IPS DF 6.9 (cell line): ENCODE results near the gene PAPOLB.
"Not testable (repeated sequence)": the region's sequence is repeated elsewhere in the genome, so short reads cannot be mapped to it uniquely, and the experiment has no call there.

Experiments used
- DNase-seq: peaks from one replicate; pipeline ENCODE4 v3.0.0-alpha.2; 2013; ENCODE audit warnings: low read depth, low spot score
- H3K27ac ChIP-seq: one replicate; pipeline ENCODE4 v1.5.1; 2013; ENCODE audit warnings: low read length, control low read depth
- H3K27me3 ChIP-seq: 2 replicates; pipeline ENCODE4 v1.6.1; 2013; ENCODE audit warnings: mild to moderate bottlenecking, low read length; ENCODE audit not compliant: control insufficient read depth, insufficient read depth
- H3K36me3 ChIP-seq: 2 replicates; pipeline ENCODE4 v1.6.1; 2013; ENCODE audit warnings: low read length; ENCODE audit not compliant: control insufficient read depth, insufficient read depth
- H3K4me1 ChIP-seq: 2 replicates; pipeline ENCODE4 v1.6.1; 2013; ENCODE audit warnings: low read length; ENCODE audit not compliant: control insufficient read depth, insufficient read depth
- H3K4me3 ChIP-seq: 2 replicates; pipeline ENCODE4 v1.5.1; 2013; ENCODE audit warnings: mild to moderate bottlenecking, low read length
- H3K9me3 ChIP-seq: 2 replicates; pipeline ENCODE4 v1.6.1; 2013; ENCODE audit warnings: low read length, inconsistent platforms; ENCODE audit not compliant: control insufficient read depth, insufficient read depth
- WGBS: extraction: QIAGEN DNeasy Blood & Tissue Kit; methylation state at CpG from one replicate; pipeline ENCODE4 v1.1.7; 2013; ENCODE audit warnings: mixed read lengths, missing lambda C conversion rate; ENCODE audit not compliant: insufficient read length, insufficient coverage; 5-methylcytosine and 5-hydroxymethylcytosine counted together

PAPOLB gene

GRCh38 chr7:4861673-4862072, at the start of gene PAPOLB:
PAPOLB (minus strand) TSS chr7:4862030; CDS start chr7:4861810, 220 bp downstream.
- no peaks in the 10 kb centered on the region for H3K27me3 ChIP-seq
- peak within 1 kb of the TSS; percentile 52; the same call in 1 of the 2 replicates for H3K4me3 ChIP-seq
- no peak for DNase-seq
- no peak within 1 kb of the TSS for H3K27ac ChIP-seq
- H3K9me3 ChIP-seq, result peaks cover under 1% of the 10 kb centered on the region; the same call in 1 of the 2 replicates
- H3K36me3 ChIP-seq, result no peaks in the 10 kb centered on the region
- no CpG with 5 or more reads among the region's 46 CpGs for WGBS
- 0 out of 2 replicates have a peak, but pooled peaks cover 2% of the 10 kb centered on the region for H3K4me1 ChIP-seq

GRCh38 chr7:4911111-4911828, 49.4 kb upstream of the PAPOLB start:
- Histone ChIP-seq H3K36me3 (no peaks in the 10 kb centered on the region), H3K27ac (no peak overlapping the region), H3K27me3 (no peaks in the 10 kb centered on the region), H3K4me3 (no peak overlapping the region), H3K4me1 (no peaks in the 10 kb centered on the region), H3K9me3 (peaks cover 2% of the 10 kb centered on the region; the same call in 1 of the 2 replicates)
- no CpG with 5 or more reads among the region's 20 CpGs for WGBS
- DNase-seq, result no peak

- H3K27me3 ChIP-seq, result no peaks in the 10 kb centered on the region
- DNase-seq, result no peak
- WGBS, result no CpG with 5 or more reads among the region's 1 CpG
- no peaks in the 10 kb centered on the region for H3K4me1 ChIP-seq
- no peak overlapping the region for H3K4me3 ChIP-seq
- H3K27ac ChIP-seq, result no peak overlapping the region
- H3K36me3 ChIP-seq, result no peaks in the 10 kb centered on the region
- peaks cover 2% of the 10 kb centered on the region for H3K9me3 ChIP-seq
These were observed 44.9 kb upstream of the PAPOLB start for GRCh38 chr7:4906682-4907081.

- Histone ChIP-seq H3K36me3 (no peaks in the 10 kb centered on the region), H3K27me3 (no peaks in the 10 kb centered on the region; the same call in 1 of the 2 replicates), H3K4me1 (no peaks in the 10 kb centered on the region), H3K27ac (no peak overlapping the region), H3K4me3 (no peak overlapping the region), H3K9me3 (peaks cover 2% of the 10 kb centered on the region)
- no CpG with 5 or more reads among the region's 1 CpG for WGBS
- no peak for DNase-seq
These were observed 43.3 kb upstream of the PAPOLB start for GRCh38 chr7:4905171-4905570.

- peaks cover 2% of the 10 kb centered on the region for H3K9me3 ChIP-seq
- H3K27ac ChIP-seq, result no peak overlapping the region
- H3K27me3 ChIP-seq, result no peaks in the 10 kb centered on the region; the same call in 1 of the 2 replicates
- H3K4me1 ChIP-seq, result no peaks in the 10 kb centered on the region
- no peaks in the 10 kb centered on the region for H3K36me3 ChIP-seq
- no peak overlapping the region for H3K4me3 ChIP-seq
- no peak for DNase-seq
These were observed 42.5 kb upstream of the PAPOLB start for GRCh38 chr7:4904346-4904745.

- H3K9me3 ChIP-seq, result no peaks in the 10 kb centered on the region; the same call in 1 of the 2 replicates
- H3K27ac ChIP-seq, result no peak overlapping the region
- H3K27me3 ChIP-seq, result no peaks in the 10 kb centered on the region
- no CpG with 5 or more reads among the region's 11 CpGs for WGBS
- no peaks in the 10 kb centered on the region for H3K36me3 ChIP-seq
- no peak for DNase-seq
- no peak overlapping the region for H3K4me3 ChIP-seq
- H3K4me1 ChIP-seq, result no peaks in the 10 kb centered on the region
These were observed 33.9 kb upstream of the PAPOLB start for GRCh38 chr7:4895766-4896165.

- no peaks in the 10 kb centered on the region; the same call in 1 of the 2 replicates for H3K9me3 ChIP-seq
- H3K27me3 ChIP-seq, result no peaks in the 10 kb centered on the region
- H3K36me3 ChIP-seq, result no peaks in the 10 kb centered on the region
- no peak overlapping the region for H3K4me3 ChIP-seq
- no CpG with 5 or more reads among the region's 9 CpGs for WGBS
- no peak overlapping the region for H3K27ac ChIP-seq
- no peak for DNase-seq
- no peaks in the 10 kb centered on the region for H3K4me1 ChIP-seq
These were observed 32.7 kb upstream of the PAPOLB start for GRCh38 chr7:4894482-4894881.

GRCh38 chr7:4893929-4894475, 32.2 kb upstream of the PAPOLB start:
- WGBS, result no CpG with 5 or more reads among the region's 8 CpGs
- no peaks in the 10 kb centered on the region for H3K36me3 ChIP-seq
- H3K9me3 ChIP-seq, result no peaks in the 10 kb centered on the region; the same call in 1 of the 2 replicates

GRCh38 chr7:4893188-4893587, 31.4 kb upstream of the PAPOLB start:
- H3K9me3 ChIP-seq, H3K4me3 ChIP-seq, H3K4me1 ChIP-seq, H3K27ac ChIP-seq, H3K36me3 ChIP-seq, DNase-seq, H3K27me3 ChIP-seq: not testable (repeated sequence)
- WGBS, result no CpG with 5 or more reads among the region's 4 CpGs

More at GRCh38 chr7:4893929-4894475, 32.2 kb upstream of the PAPOLB start:
- Histone ChIP-seq H3K4me3 (no peak overlapping the region), H3K27me3 (no peaks in the 10 kb centered on the region), H3K27ac (no peak overlapping the region), H3K4me1 (no peaks in the 10 kb centered on the region)
- DNase-seq, result no peak

- WGBS, result 72% methylated on average over 1 of the region's 2 CpGs
- H3K27ac ChIP-seq, result not testable (repeated sequence)
These were observed 29.7 kb upstream of the PAPOLB start for GRCh38 chr7:4891522-4891921.

More at GRCh38 chr7:4891522-4891921, 29.7 kb upstream of the PAPOLB start:
- not testable (repeated sequence) for H3K36me3 ChIP-seq, H3K4me1 ChIP-seq, DNase-seq, H3K4me3 ChIP-seq, H3K27me3 ChIP-seq, H3K9me3 ChIP-seq
